ELR (cell line): ENCODE data around the gene WDR64.

Experiments used
- DNase-seq: peaks from one replicate; pipeline ENCODE4 v3.0.0-alpha.2; 2015; ENCODE audit warnings: low read depth

Gene WDR64

DNA sequence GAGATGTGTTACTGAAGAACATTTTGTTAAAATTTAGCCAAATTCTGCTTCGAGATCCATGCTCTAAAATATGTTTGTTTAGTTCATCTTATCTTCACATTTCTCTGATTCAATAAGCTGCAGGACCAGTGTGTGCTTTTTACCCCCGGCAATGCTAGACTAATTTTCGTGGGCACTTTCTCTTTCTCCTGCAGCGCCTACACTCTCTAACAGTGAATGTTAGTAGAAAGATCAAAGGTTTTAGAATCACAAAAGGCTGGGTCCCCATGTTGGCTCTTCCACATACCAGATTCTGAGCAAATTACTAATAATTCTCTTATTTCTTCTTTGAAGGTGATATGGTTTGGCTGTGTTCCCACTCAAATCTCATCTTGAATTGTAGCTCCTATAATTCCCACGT is 20.4 kb upstream of the WDR64 start:
- DNase-seq: no peak

DNA sequence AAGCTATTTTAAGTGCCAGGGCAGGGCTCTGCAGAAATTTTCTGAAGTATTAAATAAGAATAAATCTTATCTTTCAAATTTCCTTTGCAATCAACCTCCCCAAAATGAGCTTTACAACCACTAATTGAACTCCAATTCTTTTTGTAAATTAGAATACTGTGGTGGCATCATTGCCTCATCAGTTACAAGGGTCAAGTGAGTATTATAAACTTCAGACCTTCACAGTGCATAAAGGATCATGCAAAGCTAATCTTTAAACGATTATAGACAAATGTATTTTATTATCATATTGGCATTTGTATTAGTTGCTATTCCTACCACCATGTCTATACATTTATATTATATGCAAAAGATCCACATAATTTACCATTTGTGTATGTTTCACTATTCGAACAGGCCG is 19.1 kb upstream of the WDR64 start:
- DNase-seq: no peak

DNA sequence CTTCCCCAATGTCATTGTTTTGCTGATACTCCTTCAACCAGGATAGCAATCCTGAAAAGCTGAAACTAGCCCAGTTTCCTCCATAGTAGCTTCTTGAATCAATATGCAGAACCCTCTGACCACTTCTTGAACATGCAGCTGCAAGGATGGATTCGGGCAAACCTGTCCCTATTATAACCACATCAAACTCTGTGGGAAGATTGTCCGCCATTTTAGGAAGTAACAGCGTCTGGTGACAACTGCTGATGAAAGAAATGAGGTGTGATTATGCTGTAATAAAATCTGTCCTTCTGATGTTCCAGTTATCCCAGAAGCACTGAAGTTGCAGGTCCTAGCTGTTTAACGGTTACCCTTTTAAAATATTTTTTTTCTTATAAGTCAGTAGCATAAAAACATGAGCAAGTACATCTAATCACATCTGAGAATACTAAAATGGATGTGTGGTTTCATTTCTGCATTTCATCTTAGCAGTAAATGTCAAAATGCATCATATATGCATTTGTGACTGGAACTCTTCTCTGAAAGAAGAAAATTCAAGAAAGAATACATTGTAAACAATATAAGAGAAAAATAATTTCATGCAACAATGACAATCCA is 16.4 kb upstream of the WDR64 start:
- DNase-seq: no peak

DNA sequence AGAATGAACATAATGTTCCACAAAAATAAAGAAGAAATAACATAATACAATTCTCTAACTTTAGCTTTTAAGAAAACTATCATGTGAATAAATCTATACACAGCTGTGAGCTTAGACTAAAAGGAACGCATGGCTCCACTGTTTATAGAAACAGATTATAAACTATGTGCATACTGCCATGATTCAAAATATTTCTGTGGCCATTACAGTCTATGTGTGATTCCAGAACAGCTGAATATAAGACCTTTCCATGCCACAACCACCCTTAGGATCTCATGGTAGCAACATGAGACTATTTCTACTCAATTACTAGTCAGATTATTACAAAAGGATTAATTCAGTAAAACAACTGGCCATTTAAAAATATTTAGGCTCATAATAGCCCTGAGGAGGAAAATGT is 15.8 kb upstream of the WDR64 start:
- no peak for DNase-seq

DNA sequence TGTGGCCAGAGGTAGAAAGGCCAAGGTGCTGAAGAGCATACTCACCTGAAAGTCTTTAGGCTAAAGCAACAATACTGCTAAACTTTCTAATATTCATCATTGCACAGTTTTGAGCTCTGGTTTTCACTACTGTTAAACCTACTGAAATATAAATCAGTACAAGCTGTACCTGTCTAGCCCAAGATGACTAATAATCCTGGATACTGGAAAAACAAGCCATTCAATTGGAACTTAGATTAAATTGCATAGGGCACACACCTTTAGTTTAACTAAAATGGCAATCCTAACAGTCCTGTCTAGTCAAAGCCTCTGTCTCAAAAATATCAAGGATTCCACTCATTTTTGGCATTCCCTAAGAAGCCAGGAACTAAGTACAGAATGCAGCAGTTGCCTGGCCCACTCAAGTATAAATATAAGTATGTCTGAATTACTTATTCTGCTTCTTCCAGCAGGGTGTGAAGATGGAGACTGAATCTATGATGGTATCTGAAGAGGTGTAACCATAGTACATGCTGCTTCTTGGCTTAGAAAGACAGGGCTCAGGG is 15.0 kb upstream of the WDR64 start:
- no peak for DNase-seq

DNA sequence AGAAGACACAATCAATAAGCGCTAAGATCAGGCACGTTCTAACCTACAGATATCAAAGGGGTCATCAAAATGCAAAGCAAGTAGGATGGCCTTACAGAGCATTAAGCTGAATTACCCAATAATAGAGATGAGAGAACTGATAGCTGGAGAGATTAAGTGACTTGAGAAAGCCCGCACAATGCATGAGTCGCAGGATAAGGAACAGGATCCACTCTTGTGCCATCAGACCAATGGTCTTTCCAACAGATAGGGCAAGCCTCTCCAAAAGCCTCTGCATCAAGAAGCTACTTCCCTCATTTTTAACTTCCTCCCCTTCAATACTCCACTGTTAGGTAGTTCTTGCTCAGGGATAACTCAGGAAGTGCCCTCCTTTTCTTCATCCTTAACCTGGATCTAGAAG is 14.5 kb upstream of the WDR64 start:
- DNase-seq: peak; percentile 46

DNA sequence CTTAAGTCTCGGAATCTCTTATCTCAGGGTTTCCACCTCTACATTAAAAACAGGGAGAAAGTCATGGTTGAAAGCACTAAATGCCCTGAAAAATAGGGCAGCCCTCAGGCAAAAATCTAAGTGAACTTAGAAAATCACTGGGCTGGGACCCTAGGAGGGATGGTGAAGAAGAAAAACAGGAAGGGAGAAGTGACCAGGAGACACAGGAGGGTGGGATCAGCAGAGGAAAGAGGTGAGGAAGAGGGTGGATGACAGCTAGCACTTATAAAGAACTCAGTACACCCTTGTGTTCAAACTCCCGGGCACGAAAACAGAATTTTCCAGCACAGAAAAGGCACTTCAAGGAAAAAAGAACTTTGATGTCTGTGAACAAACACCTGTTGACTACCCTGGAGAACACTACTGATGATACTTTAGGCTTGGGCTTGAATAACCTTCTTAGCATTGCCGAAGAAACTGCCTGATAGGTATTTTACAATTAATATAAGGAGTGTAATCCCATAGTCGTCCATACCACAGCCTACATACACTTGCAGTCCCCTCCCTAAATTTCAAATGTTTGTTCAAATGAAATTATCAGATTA is 13.9 kb upstream of the WDR64 start:
- no peak for DNase-seq

DNA sequence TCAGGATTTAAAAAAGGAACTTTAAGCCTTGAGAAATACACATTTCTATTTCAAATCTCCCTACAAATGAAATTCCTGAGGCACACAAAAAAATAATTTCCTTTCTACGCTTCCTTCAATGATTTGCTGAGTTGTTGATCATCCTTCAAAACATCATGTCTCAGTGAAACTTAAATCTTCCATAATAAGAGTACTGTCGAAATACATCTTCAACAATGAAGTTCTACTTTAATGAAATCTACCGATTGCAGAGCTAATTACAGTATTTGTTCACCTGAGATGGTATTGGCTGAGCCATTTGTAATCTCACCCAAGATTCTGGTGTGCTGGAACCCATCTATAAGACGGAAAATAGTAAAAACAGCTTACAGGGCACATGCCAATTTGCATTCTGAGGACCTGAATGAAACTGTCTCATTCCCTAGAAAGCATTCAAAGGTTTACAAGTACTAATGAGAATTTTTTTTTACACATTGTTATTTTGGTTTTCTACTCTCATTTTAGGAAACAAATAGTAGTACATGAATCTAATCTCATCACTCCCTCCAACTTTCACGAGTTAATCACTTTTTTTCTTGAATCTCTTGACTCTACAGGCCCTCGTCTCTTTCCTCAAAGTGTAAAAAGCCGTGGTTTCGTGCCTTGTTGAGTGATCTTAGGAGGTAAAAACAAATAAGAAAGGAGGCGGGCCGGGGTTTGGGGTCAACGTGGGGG is 13.0 kb upstream of the WDR64 start:
- peak; percentile 21 for DNase-seq

DNA sequence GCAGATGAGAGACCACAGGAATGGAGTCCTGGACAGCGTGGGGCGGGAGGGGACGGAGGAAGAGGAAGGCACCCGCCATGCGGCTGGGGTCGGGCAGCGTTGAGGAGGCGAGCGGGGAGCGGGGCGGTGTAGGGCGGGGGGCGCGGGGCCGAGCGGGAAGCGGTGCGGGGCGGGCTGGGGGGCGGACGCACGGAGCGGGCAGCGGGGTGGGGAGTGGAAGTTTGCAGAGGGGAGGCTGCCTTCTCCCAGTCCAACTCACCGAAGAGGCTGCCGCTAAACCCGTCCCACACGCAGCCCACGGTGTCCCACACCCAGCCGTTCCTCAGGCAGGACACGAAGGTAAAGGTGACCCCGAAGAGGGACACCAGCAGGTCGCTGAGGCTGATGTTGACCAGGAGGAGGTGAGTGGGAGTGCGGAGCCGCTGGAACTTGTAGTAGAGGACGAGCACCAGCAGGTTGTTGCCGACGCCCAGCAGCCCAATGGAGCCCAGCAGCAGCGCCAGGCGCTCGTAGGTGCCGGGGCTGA is 12.4 kb upstream of the WDR64 start:
- peak; percentile 66 for DNase-seq

DNA sequence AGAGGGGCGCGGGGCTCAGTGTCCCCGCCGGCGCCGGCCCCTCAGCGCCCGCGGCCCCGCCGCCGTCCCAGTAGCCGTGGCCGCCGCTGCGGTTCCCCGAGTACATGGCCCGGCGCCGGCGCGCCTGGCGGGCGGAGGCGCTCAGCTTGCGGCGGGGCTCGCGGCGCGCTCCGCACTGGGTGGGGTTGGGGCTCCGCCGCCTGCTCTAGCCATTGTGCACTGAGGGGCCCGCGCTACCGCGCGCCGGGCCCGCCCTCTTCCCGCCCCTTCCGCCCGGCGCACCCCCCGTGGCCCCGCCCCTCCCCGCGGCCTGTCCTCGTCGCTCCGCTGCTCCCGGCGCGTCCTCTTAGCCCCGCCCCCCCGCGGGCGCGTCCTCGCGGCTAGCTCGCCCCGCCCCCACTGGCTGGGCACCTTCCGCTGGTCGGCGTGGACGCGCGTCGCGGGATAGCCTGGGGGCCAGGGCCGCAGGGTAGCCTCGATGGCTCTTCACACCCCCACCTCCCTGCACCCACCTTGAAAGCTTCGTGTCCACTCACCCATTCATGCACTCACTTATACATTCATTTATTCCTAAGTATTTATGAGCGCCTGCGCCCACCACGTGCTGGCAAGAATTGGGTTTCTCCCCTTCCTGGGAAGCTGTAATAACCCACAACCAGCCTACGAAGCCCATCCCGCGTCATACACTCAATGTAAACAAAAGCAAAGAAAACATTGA is 11.8 kb upstream of the WDR64 start, which contains the start of the genes CHML and OPN3:
TSS of gene CHML (minus strand) at position 221 of the 718 bp plus-strand sequence. CDS start 4,603 bp downstream, outside the sequence.
TSS of gene OPN3 (minus strand) at position 221 of the 718 bp plus-strand sequence. CDS start at position 106, 115 bp downstream.
- peak; percentile 90 for DNase-seq

DNA sequence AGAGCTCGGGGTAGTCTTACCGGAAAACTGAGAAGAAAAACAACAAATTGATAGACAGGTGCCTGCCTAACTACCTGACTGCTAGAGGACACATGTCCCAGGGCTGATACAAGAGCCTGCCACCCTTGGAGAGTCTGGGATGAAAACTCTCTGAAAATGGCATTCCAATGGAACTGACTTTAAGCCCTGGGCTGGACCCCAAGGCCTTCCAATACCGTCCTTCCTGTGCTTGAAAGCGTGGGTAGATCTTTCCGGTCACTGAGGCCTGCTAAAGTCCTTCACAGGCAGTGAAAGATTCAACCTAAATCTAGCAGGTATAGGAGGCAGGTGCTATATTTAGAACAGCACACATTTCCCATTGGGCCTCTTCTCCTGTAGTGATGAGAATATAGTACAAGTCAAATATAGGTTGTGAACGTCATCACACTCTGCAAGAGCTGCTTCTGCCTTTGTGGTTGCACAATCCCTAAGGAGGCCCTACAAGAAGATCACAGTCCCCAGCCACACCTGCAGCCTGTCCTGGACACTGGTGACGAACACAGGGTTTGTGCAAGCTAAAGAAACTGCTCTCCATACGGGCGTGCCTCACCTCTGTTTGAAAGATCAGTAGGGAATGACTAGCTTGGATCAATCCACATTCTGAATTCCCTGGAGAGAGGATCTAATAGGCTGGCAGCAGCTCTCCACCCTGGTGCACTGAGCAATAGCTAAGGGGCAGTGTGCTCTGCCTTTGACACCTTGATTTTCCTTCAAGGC is 11.0 kb upstream of the WDR64 start:
- DNase-seq: peak; percentile 23

DNA sequence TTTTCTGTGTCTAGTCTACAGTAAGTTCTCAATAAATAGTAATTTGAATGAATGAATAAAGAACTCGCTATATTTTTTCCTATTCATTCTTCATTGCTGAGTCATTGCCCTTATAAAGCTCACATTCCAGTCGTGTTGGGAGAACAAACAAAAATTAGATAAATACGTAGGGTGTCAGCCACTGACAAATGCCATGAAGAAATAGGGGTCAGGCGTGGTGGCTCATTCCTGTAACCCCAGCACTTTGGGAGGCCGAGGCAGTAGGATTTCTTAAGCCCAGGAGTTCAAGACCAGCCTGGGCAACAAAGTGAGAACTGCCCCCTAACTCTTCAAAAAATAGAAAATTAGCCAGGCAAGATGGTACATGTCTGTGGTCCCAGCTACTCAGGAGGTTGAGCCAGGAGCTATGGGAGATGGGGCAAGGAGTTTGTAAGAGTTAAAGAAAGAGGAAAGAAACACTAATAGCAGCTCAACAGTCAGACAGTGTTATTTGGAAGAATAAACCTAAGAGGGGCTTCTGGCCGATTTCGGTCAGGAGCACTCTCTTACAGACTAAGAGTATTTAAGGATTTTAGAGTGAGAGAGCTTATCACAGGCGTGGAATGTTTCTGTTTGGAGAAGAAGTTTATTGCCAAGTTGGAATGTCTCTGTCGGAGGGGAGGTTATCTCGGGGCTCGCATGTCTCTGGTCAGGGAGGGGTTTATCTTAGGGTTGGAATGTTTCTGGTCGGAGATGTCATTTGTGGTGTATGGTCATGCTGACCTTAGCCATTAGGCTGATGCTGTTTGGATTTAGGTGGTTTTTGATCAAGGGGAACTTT is 10.1 kb upstream of the WDR64 start:
- peak; percentile 84 for DNase-seq

DNA sequence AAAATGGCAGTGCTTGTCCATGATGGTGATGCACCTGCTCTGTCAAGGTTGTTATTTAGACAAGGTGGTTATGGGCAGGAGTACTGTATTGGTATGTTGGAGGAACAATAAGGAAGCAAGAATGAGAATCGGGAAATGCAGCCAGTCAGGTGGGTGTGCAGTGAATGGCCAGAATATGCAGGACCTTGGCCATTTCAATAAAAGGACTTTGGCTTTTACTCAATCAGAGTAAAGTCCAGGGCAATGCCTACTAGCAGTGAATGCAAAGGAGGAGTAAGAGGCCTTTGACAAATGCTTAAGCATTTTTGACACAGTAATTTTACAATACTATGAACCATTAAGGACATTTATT is 9.5 kb upstream of the WDR64 start:
- DNase-seq: no peak

DNA sequence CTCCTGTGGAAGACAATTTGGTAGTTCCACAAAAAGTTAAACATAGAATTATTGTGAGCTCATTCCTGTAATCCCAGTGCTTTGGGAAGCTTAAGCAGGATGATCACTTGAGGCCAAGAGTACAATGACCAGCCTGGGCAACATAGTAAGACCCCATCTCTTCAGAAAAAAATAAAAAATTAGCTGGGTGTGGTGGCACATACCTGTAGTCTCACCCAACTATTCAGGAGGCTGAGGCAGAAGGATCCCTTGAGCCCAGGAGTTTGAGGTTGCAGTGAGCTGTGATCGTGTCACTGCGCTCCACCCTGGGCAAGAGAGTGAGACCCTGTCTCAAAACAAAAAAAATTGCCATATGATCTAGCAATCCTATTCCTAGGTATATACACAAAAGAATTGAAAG is 7.8 kb upstream of the WDR64 start:
- DNase-seq: no peak

DNA sequence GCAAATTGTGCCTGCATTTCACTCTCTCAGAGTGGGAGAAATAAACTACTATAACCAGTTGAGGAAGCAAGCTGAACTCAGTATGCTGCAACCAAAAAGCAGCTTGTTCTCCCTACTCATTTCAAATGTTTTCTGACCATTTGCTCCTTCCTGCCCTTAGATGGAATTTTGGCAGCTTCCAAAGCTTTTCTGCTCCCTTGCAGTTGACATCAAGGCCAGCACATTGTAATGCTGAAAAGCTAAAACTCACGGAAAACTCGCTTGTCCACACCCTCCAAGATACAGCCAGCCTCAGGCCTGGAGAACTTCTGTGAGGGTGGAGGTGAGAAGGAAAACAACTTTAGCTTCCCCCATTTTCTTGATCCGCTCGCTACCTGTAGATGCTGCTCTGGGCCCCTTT is 6.9 kb upstream of the WDR64 start:
- no peak for DNase-seq

DNA sequence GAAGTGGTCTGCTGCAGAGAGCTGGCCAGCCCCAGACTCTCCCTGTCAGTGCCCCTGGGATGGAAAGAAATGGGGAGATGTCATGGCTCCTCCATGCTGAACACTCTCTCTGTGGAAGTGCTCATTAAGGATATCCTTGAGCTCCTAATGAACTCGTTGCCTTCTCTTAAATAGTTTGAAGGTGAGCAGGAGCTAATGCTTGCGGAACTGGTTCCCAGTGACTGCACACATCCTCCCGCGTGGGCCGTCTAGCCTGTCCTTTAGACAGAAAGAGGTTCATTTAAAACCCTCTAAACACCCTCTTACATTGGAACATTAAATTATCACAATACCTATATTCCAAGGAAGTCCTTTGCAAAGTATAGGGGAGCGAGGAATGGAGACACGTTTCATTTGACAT is 5.9 kb upstream of the WDR64 start:
- DNase-seq: no peak

DNA sequence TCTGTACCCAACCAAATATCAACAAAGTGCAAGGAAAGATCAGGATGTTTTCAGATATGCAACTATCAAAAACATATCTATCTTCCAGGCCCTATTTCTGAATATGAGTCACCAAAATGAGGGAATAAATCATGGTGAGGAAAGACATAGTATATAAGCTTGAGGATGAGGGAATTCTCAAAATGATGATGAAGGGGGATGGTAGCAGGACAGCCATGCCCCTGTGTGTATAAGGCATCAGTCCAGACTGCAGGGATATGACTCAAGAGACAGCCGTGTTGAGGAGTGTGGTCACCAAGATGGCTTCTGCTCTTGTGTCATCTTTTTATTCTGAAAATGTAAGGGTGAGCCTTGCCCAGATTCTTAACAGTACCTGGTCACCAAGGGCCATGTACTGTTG is 4.4 kb upstream of the WDR64 start:
- peak; percentile 91 for DNase-seq

DNA sequence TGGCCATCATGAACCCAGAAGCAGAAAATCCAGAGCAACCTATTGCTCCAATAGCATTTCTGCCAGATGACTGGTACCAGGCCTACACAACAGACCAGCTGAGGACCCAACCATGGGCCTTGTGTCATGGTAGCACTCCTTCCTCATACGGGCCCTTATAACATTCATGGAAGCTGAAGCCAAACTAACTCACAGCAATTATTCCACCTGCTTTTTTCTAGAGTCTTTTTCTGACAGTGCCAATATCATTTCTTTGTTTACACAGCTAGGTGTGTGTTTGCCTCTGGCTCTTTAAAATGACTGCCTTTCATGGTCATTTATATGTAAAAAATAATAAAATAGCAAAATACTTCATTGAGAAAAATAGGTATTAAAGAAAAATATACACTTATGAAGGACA is 3.9 kb upstream of the WDR64 start:
- DNase-seq: no peak

DNA sequence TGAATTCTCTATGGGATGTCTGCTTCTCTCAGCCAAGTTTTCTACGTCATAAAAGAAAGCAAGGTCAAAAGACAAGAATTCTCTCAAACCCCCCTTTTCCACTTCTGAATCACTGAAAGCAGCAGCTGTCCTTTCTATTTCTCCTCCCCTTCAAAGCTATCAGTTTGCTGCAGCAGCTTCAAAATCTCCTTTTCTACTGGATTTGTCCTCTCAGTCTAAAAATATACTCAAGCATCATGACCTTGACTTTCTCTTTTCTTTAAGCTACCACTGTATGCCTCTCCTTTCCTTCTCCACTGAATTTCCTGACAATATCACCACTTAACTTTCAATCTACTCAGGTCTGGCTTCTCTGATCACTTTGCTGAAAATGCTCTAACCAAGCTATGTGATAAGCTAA is 1.9 kb downstream of the WDR64 start:
- DNase-seq: no peak

DNA sequence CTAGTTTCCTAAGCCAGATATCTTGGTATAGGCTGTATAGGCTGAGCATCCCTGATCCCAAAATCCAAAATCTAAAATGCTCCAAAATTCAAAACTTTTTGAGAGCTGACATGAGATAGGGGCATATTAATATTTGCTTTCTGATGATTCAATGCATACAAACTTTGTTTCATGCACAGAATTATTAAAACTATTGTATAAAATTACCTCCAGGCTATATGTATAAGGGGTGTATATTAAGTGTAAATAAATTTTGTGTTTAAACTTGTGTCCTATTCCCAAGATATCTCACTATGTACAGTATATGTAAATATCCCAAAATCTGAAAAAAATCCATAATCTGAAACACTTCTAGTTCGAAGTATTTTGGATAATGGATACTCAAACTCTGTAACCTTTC is 2.6 kb downstream of the WDR64 start:
- DNase-seq: no peak
